Thyroid gland (tissue), 4 donors: ENCODE results near the gene MTG2.

Source experiments
- CTCF ChIP-seq, 6 experiments: fragments of 200-600 bp in 3 of 6; fragments of 450-650 bp in 3 of 6; sonication (generic) in 3 of 6; IDR thresholded peaks; one replicate each; pipeline ENCODE4 v1.5.1; 2016 to 2019; ENCODE audit warnings: antibody characterized with exemption in 6 of 6, mild to moderate bottlenecking in 2 of 6, inconsistent platforms in 1 of 6, moderate library complexity in 1 of 6
- POLR2A ChIP-seq, 2 donors: fragments of 450-650 bp; IDR thresholded peaks; one replicate each; pipeline ENCODE4 v1.6.1; 2017; ENCODE audit warnings: antibody characterized with exemption in 2 of 2, mild to moderate bottlenecking in 2 of 2, moderate library complexity in 1 of 2

GRCh38 chr20:62145688-62146018, 37.2 kb upstream of the MTG2 start:
- TF ChIP-seq POLR2A (IDR thresholded peaks at IDR 0.05) (no peak), CTCF (IDR thresholded peaks at IDR 0.05) (no peak)
